Epithelial cell of esophagus (primary cell): Measurements from ENCODE around the gene CYSLTR1.
"Not testable (repeated sequence)": the region's sequence is repeated elsewhere in the genome, so short reads cannot be mapped to it uniquely, and the experiment has no call there.

Experiments
- DNase-seq: peaks from one replicate; pipeline ENCODE4 v3.0.0; 2010; ENCODE audit warnings: low read depth
- H3K4me3 ChIP-seq: 2 replicates; pipeline ENCODE4 v1.5.1; 2011; ENCODE audit warnings: mild to moderate bottlenecking, low read length, control low read depth
- TF ChIP-seq, protein P1 (sequence below): IDR thresholded peaks from 2 replicates; pipeline ENCODE4 v1.5.1; 2011; ENCODE audit warnings: low read depth, mild to moderate bottlenecking, low read length, control low read depth, inconsistent platforms; ENCODE audit not compliant: insufficient read depth; ENCODE audit errors: missing control alignments

The CYSLTR1 gene

DNA sequence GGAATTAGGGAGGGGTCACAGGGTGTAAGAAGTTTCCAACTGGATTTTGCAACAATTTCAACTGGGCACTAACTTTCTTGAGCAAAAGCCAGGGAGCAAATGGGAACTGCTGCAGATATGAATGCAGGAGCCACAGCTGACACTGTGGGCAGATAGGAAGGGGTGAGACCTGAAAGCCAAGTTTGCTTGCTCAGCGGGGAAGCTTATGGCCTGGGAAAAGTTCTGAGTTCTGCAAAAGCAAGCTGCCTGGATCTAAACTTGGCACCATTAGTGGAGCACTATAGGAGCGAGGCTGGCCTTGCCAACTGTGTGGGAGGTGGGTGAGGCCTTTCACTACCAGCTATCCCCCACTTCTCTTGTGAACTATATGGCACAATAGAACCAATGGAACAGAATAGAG, 11.1 kb downstream of the CYSLTR1 start:
- H3K4me3 ChIP-seq, result no peak overlapping the region
- TF ChIP-seq, protein P1, sequence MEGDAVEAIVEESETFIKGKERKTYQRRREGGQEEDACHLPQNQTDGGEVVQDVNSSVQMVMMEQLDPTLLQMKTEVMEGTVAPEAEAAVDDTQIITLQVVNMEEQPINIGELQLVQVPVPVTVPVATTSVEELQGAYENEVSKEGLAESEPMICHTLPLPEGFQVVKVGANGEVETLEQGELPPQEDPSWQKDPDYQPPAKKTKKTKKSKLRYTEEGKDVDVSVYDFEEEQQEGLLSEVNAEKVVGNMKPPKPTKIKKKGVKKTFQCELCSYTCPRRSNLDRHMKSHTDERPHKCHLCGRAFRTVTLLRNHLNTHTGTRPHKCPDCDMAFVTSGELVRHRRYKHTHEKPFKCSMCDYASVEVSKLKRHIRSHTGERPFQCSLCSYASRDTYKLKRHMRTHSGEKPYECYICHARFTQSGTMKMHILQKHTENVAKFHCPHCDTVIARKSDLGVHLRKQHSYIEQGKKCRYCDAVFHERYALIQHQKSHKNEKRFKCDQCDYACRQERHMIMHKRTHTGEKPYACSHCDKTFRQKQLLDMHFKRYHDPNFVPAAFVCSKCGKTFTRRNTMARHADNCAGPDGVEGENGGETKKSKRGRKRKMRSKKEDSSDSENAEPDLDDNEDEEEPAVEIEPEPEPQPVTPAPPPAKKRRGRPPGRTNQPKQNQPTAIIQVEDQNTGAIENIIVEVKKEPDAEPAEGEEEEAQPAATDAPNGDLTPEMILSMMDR, result no peak

DNA sequence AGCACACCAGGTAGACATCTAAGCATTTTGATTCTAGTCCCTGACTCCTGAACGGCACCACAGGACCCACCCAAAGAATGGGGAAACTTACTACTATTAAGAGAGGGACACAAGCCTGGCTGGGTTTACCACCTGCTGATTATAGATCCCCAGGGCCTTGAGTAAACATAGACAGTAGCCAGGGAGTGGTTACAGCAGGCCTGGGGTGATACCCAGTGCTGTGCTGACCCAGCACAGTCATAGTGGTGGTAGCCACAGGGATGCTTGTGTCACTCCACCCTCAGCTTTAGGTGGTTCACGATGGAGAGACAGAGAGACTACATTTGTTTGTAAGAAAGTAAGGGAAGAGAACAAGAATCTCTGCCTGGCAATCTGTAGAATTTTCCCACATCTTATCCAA, 11.7 kb downstream of the CYSLTR1 start:
- DNase-seq, result no peak
- no peak overlapping the region for H3K4me3 ChIP-seq
- TF ChIP-seq, protein P1, result no peak

More for the DNA sequence above, 11.1 kb downstream of the CYSLTR1 start:
- no peak for DNase-seq

DNA sequence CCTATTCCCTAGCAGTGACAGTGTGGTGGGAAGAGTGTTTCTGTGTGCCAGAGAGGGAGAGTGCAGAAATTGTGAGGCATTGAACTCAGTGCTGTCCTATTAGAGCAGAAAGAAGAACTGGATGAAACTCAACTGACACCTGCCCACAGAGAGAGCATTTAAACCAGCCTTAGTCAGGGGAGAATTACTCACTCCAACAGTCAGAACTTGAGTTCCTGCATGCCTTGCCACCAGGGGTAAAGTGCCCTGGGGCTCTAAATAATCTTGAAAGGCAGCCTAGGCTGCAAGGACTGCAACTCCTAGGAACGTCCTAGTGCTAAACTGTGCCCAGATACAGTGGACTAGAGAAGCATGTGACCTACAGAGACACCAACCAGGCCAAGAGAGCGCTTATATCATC, 12.8 kb downstream of the CYSLTR1 start:
- TF ChIP-seq, protein P1, result no peak
- DNase-seq, result peak; percentile 69
- no peak overlapping the region for H3K4me3 ChIP-seq

DNA sequence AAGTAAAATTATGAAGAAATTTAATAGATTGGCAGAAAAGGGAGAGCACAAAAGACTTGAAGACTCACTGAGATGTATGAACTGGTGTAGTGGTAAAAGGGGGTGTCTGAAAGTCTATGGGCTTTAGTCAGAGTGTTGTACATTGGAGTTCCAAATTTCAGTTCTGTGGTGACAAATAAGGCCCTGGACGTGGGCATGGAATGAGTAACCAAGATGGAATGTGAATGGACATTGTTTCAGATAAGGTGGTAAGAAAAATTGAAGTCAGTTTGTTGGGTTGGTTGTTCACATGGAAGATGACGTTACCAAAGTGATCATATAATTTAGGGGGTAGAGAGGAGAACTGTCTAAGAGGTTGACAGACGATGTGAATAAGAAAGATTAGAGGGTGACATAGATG, 13.9 kb downstream of the CYSLTR1 start:
- TF ChIP-seq, protein P1, result no peak
- no peak for DNase-seq
- H3K4me3 ChIP-seq, result no peak overlapping the region

DNA sequence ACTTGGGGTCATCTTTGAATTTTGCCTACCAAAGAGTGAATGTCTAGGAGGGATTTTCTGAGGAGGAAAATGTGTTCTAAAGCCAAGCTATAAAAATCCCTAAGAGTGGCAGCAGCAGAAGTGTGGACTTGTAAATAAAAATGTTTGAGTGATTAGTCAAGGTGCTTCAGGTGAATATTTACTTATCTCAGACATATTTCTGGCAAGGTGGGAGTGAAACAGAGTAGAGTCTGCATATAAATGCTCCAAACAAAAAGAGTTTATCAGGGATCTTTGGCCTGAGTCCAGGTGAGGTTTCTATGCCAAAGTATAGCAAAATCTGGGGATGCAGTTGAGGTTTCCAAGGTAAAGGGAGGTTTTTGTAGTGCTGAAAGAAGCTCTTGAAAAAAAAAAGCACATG, 19.7 kb downstream of the CYSLTR1 start:
- TF ChIP-seq, protein P1, result no peak
- DNase-seq, result no peak
- H3K4me3 ChIP-seq, result no peak overlapping the region

DNA sequence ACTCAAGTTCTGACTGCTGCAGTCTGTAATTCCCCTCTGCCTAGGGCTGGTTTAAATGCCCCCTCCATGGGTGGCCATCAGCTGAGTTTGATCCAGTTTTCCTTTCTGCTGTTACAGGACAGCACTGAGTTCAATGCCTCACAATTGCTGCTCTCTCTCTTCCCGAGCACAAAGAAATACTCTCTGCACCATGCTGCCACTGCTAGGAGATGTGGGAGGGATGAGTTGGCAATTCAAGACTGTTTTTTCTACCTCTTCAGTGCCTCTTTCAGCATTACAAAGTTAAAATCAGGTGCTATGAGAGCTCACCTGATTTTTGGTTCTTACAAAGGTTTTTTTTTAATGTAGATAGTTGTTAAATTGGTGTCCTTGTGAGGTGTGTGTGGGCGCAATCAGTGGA, 24.3 kb downstream of the CYSLTR1 start:
- TF ChIP-seq, protein P1, result no peak
- DNase-seq, result no peak
- no peak overlapping the region for H3K4me3 ChIP-seq

DNA sequence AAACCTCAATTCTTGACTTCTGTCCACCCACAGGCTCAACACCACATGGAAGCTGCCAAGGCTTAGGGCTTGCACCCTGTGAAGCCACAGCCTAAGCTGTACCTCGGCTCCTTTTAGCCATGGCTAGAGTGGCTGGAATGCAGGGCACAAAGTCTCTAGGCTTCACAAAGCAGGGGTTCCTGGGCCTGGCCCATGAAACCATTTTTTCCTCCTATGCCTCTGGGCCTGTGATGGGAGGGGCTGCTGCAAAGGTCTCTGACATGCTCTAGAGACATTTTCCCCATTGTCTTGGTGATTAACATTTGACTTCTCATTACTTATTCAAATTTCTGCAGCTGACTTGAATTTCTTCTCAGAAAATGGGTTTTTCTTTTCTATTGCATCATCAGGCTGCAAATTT, 26.5 kb downstream of the CYSLTR1 start:
- DNase-seq, H3K4me3 ChIP-seq: not testable (repeated sequence)

DNA sequence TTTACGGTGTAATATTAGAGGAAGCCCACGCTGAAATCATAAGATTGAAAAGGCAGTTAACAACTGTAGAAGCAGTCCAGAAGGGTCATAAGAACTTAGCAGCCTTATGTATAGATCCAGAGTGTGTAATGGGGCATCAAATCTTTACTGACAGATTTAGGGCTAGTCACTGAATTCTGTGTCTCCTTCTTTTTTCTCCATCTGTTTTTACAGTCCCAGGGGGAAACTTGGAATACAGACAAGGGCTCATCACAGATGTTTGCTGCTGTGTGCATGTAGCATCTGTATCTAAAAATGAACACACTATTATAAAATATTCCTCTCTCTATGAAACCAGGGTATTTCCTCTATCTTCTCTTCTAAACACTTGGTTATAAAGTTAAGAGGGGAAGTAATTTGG, 43.9 kb downstream of the CYSLTR1 start:
- no peak overlapping the region for H3K4me3 ChIP-seq
- no peak for DNase-seq
- TF ChIP-seq, protein P1, result no peak
